Heart left ventricle (tissue), 13 donors: ENCODE data around the gene FSTL5.

Source experiments
- CTCF ChIP-seq, 12 donors: fragments of 200-600 bp; sonication (generic) in 4 of 12; IDR thresholded peaks; one replicate each; pipeline versions ENCODE4 v1.5.0 to v1.8.0; 2018 to 2022; ENCODE audit warnings: antibody characterized with exemption in 12 of 12, mild to moderate bottlenecking in 5 of 12
- POLR2A ChIP-seq, 2 donors: fragments of 450-650 bp; IDR thresholded peaks; one replicate each; pipeline ENCODE4 v1.6.1; 2017; ENCODE audit warnings: antibody characterized with exemption in 2 of 2, mild to moderate bottlenecking in 2 of 2, moderate library complexity in 2 of 2
- donor health status: ischemic (EF 13 %, LVEDD 7.1; RV severe dilation, severe dysfunction).
- donor health status: DM: no; HTN: yes; CAD: no.
- donor health status: DM: no; HTN: no; CAD: no.
- donor health status: ischemic (EF 25% LVEDD 6.9; RV normal size, moderate dysfunction).
- donor health status: ischemic (EF 25% LVEDD 5.7; RV mildly dilated, moderate dysfunction).
- donor health status: ischemic (EF 35%, LVEDD 5.7; RV mildly dilated, moderate dysfunction).
- donor health status: nonischemic (EF 11% LVEDD 7.7; RV severe dilation, severe dysfunction).
- donor health status: DM: yes; HTN: yes; CAD: no.
- donor health status: PGD.
- donor health status: ischemic (EF 29% LVEDD 5.4; RV normal size, mild dysfunction).
- donor health status: nonischemic (EF 23%, LVEDD 6.1; RV moderate dilation, normal function).

DNA sequence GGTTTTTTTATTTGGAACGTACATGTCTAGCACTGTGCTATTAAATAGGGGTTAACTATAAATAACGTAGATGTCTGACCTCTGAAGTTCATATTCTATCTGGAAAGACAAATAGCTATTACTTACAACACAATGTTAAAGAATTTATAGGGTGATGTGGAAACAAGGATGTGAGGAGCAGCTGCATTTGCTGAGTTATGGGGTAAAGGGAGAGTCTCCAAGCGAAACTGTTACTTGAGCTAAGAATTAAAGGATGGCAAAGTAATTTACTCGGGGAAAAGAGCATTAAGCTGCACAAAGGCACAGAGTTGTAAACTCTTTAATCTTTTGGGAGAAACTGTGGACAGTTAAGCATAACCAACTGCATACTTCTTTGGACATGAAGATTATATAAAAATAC lies 117.7 kb downstream of the FSTL5 start:
- no peak for TF ChIP-seq CTCF (IDR thresholded peaks at IDR 0.05)
- TF ChIP-seq POLR2A (IDR thresholded peaks at IDR 0.05), result no peak
